Caco-2 (cell line): ENCODE data around the gene MRPS15. TPM values are rescaled to one million over a fixed set of nuclear protein-coding genes. Genes with fewer than 3 reads are reported as not detected.

Experiments used
- BruUV-seq: library from RNA; stranded (reverse); fragments of 400-500 nt; replicated peaks from 2 replicates; lab custom pipeline; 2021; lab: Mats Ljungman, UMichigan
- CTCF ChIA-PET: fragments of 300-600 bp; sonication (Branson Sonifier 250); formaldehyde crosslinking; loops from one replicate; lab custom pipeline; 2022; ENCODE audit warnings: antibody characterized with exemption; lab: Charles Lee
- POLR2A ChIA-PET: fragments of 300-600 bp; sonication (Branson Sonifier 250); formaldehyde crosslinking; loops from one replicate; lab custom pipeline; 2022; ENCODE audit warnings: antibody characterized with exemption; lab: Charles Lee
- DNase-seq, 2 experiments: peaks; one replicate each; pipeline versions ENCODE4 v3.0.0 to v3.0.0-alpha.2; 2020 to 2022
- H3K27me3 ChIP-seq: replicated peaks from 2 replicates; pipeline ENCODE4 v1.6.0; 2011; ENCODE audit warnings: low read length; ENCODE audit not compliant: control insufficient read depth, insufficient read depth
- H3K36me3 ChIP-seq: 2 replicates; pipeline ENCODE4 v1.5.1; 2011; ENCODE audit warnings: low read length; ENCODE audit not compliant: control insufficient read depth, insufficient read depth
- H3K4me1 ChIP-seq: fragments of 250-450 bp; sonication (Bioruptor Pico); 2 replicates; pipeline ENCODE4 v1.5.1; 2020; ENCODE audit warnings: mild to moderate bottlenecking
- H3K4me3 ChIP-seq: 2 replicates; pipeline ENCODE4 v1.5.1; 2011; ENCODE audit warnings: low read depth, mild to moderate bottlenecking, control low read depth, low read length
- H3K9me3 ChIP-seq: fragments of 250-450 bp; sonication (Bioruptor Pico); 2 replicates; pipeline ENCODE4 v1.5.1; 2020; ENCODE audit warnings: mild to moderate bottlenecking, moderate library complexity
- H3K27ac Mint-ChIP-seq: one replicate; pipeline ENCODE4 v1.8.0; 2022; ENCODE audit warnings: mixed read lengths; ENCODE audit not compliant: unreplicated experiment
- H3K27me3 Mint-ChIP-seq: one replicate; pipeline ENCODE4 v1.8.0; 2022; ENCODE audit warnings: mixed read lengths; ENCODE audit not compliant: insufficient read depth, unreplicated experiment
- H3K36me3 Mint-ChIP-seq: one replicate; pipeline ENCODE4 v1.8.0; 2022; ENCODE audit warnings: mild to moderate bottlenecking, mixed read lengths; ENCODE audit not compliant: insufficient read depth, unreplicated experiment
- H3K4me1 Mint-ChIP-seq: one replicate; pipeline ENCODE4 v1.8.0; 2022; ENCODE audit warnings: low read depth, mixed read lengths; ENCODE audit not compliant: unreplicated experiment
- H3K4me3 Mint-ChIP-seq: one replicate; pipeline ENCODE4 v1.8.0; 2022; ENCODE audit warnings: mild to moderate bottlenecking, moderate library complexity, mixed read lengths; ENCODE audit not compliant: unreplicated experiment
- H3K9me3 Mint-ChIP-seq: one replicate; pipeline ENCODE4 v1.8.0; 2022; ENCODE audit warnings: mixed read lengths; ENCODE audit not compliant: unreplicated experiment
- intact Hi-C: fragments of 100-400 bp; cut with micrococcal nuclease; formaldehyde crosslinking; loops from one replicate; pipeline ENCODE4 v1.10.0; 2022; ENCODE audit not compliant: unreplicated experiment
- total RNA-seq: library from RNA; stranded (reverse); gene quantifications from 2 replicates; pipeline ENCODE4 v1.2.3, GENCODE V29; 2022
- TF ChIP-seq, protein P1 (sequence below), 2 experiments: fragments of 200-600 bp in 1 of 2; IDR thresholded peaks; 1 replicate in 1 of 2; 2 replicates in 1 of 2; pipeline versions ENCODE4 v1.5.1 to v1.8.0; 2011 to 2022; ENCODE audit warnings: antibody characterized with exemption in 1 of 2, control low read depth in 1 of 2, inconsistent platforms in 1 of 2, low read depth in 1 of 2, low read length in 1 of 2, mild to moderate bottlenecking in 1 of 2, moderate library complexity in 1 of 2; ENCODE audit not compliant: insufficient read depth in 1 of 2, severe bottlenecking in 1 of 2, unreplicated experiment in 1 of 2

Gene MRPS15
- total RNA-seq, 1 experiment from 2014 or later: 70.2 TPM

DNA sequence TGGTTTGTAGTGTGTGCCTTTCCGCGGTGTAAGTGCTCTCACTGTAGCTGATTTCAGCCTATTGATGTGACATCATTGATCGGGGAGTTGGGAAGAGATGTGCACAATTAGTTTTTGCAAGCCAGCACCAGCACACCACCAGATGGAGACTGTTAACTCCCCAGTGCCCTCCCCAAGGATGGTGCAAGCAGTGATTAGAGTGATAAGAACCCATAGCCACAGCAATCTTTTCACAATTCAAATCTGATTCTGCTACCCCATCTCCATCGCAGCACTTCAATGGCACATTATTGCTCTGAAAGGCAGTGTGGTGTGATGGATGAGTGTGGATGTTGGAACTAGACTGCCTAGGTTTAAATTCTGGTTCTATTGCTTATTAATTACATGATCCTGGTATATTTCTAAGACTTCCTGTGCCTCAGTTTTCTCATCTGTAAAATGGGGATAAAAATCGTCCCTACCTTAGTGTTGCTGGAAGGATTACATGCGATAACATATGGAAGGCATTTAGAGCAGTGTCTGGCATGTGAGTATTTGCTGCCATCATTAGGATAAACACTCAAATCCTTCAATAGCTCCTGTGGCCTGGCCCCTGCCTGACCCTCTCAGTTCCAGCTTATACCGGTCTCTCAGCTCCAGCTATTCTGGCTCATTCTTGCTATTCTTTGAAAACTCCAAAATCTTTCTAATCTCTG, 11.9 kb upstream of the MRPS15 start:
- no peaks in the 10 kb centered on the region for H3K4me1 ChIP-seq
- POLR2A ChIA-PET: no interaction called here
- Mint-ChIP-seq H3K27ac (no peak overlapping the region), H3K4me3 (no peak overlapping the region), H3K9me3 (no peaks in the 10 kb centered on the region), H3K4me1 (no peaks in the 10 kb centered on the region), H3K36me3 (no peaks in the 10 kb centered on the region), H3K27me3 (no peaks in the 10 kb centered on the region)
- intact Hi-C loops: no loop called here
- TF ChIP-seq, protein P1, sequence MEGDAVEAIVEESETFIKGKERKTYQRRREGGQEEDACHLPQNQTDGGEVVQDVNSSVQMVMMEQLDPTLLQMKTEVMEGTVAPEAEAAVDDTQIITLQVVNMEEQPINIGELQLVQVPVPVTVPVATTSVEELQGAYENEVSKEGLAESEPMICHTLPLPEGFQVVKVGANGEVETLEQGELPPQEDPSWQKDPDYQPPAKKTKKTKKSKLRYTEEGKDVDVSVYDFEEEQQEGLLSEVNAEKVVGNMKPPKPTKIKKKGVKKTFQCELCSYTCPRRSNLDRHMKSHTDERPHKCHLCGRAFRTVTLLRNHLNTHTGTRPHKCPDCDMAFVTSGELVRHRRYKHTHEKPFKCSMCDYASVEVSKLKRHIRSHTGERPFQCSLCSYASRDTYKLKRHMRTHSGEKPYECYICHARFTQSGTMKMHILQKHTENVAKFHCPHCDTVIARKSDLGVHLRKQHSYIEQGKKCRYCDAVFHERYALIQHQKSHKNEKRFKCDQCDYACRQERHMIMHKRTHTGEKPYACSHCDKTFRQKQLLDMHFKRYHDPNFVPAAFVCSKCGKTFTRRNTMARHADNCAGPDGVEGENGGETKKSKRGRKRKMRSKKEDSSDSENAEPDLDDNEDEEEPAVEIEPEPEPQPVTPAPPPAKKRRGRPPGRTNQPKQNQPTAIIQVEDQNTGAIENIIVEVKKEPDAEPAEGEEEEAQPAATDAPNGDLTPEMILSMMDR (IDR thresholded peaks at IDR 0.05; ENCODE audit: insufficient read depth in 1 of 2, low read depth in 1 of 2, low read length in 1 of 2, severe bottlenecking in 1 of 2, unreplicated experiment in 1 of 2): no peak
- H3K4me3 ChIP-seq: no peak overlapping the region
- CTCF ChIA-PET: no interaction called here
- H3K36me3 ChIP-seq: no peaks in the 10 kb centered on the region
- DNase-seq: no peak
- no peaks in the 10 kb centered on the region for H3K27me3 ChIP-seq
- no peaks in the 10 kb centered on the region for H3K9me3 ChIP-seq
- no TSS peak for BruUV-seq

DNA sequence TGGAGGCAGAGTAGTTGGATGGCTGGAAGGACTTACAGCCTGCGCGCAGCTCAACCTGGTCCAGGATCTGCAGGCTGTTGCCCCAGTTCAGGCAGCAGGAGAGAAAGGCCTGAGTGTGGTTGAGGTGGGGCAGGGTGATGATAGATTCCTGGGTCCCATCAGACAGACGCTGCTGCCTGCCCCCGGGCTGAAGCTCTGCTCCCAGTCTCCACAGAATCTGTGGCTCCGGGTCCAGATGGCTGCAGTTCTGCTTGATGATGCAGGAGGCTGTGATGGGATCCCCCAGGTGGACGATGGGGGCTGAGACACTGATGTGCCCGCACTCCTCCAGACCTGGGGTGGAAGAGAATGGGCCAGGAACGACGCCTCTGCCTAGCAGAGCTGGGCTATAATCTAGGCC, 11.2 kb upstream of the MRPS15 start:
- no peak for DNase-seq
- intact Hi-C loops: no loop called here
- ChIA-PET POLR2A (interaction anchor here (0.6 kb wide), 1 partner anchor 13 kb away, joined by 8 read pairs; no protein-coding TSS in a partner anchor), CTCF (interaction anchor here (0.6 kb wide), 1 partner anchor 347 kb away, joined by 5 read pairs; no protein-coding TSS in a partner anchor)
- H3K4me3 Mint-ChIP-seq: no peak overlapping the region
- Histone ChIP-seq H3K4me3 (no peak overlapping the region), H3K9me3 (no peaks in the 10 kb centered on the region), H3K36me3 (no peaks in the 10 kb centered on the region), H3K27me3 (no peaks in the 10 kb centered on the region), H3K4me1 (no peaks in the 10 kb centered on the region)
- H3K36me3 Mint-ChIP-seq: no peaks in the 10 kb centered on the region
- H3K4me1 Mint-ChIP-seq: no peaks in the 10 kb centered on the region
- no peaks in the 10 kb centered on the region for H3K27me3 Mint-ChIP-seq
- no TSS peak for BruUV-seq
- TF ChIP-seq, protein P1 (IDR thresholded peaks at IDR 0.05; ENCODE audit: insufficient read depth in 1 of 2, low read depth in 1 of 2, low read length in 1 of 2, severe bottlenecking in 1 of 2, unreplicated experiment in 1 of 2): no peak
- no peak overlapping the region for H3K27ac Mint-ChIP-seq
- no peaks in the 10 kb centered on the region for H3K9me3 Mint-ChIP-seq

DNA sequence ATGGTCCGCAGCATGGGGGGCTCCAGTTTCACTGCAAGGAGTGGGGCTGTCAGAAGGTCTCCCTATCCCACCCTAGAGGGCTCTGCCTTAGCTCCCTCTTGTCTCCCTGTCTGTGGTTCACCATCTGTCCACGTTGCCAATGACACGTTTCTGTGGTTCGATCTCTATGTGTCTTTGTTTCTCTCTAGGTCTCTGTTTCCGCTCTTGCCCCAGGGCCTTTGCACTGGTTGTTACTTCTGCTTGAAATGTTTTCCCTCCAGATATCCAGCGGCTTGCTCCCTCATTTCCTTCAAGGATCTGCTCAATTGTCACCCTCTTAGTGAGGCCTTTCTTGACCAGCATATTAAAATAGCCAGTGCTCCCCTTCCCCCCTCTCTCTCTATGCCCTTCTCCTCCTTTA, 8.5 kb upstream of the MRPS15 start:
- no peaks in the 10 kb centered on the region for H3K27me3 ChIP-seq
- TF ChIP-seq, protein P1 (IDR thresholded peaks at IDR 0.05; ENCODE audit: insufficient read depth in 1 of 2, low read depth in 1 of 2, low read length in 1 of 2, severe bottlenecking in 1 of 2, unreplicated experiment in 1 of 2): no peak
- no peaks in the 10 kb centered on the region for H3K36me3 ChIP-seq
- no peaks in the 10 kb centered on the region for H3K27me3 Mint-ChIP-seq
- DNase-seq: no peak
- H3K36me3 Mint-ChIP-seq: no peaks in the 10 kb centered on the region
- H3K4me3 ChIP-seq: no peak overlapping the region
- H3K4me1 Mint-ChIP-seq: no peaks in the 10 kb centered on the region
- H3K9me3 ChIP-seq: no peaks in the 10 kb centered on the region
- no TSS peak for BruUV-seq
- POLR2A ChIA-PET: no interaction called here
- intact Hi-C loops: no loop called here
- H3K9me3 Mint-ChIP-seq: no peaks in the 10 kb centered on the region
- H3K4me3 Mint-ChIP-seq: no peak overlapping the region
- H3K4me1 ChIP-seq: no peaks in the 10 kb centered on the region
- CTCF ChIA-PET: no interaction called here
- no peak overlapping the region for H3K27ac Mint-ChIP-seq
